HG02970 (cell line): ENCODE results near the gene DAP3.
"Not testable (repeated sequence)": the region's sequence is repeated elsewhere in the genome, so short reads cannot be mapped to it uniquely, and the experiment has no call there.

Experiments
- ATAC-seq: cut with Tn5 transposase; IDR thresholded peaks from one replicate; pipeline ENCODE4 v1.9.1; 2021; ENCODE audit warnings: mild to moderate bottlenecking, moderate library complexity, moderate number of reproducible peaks; ENCODE audit not compliant: unreplicated experiment, low FRiP score

DAP3 gene

GRCh38 chr1:155715056-155715455 lies 26.2 kb downstream of the DAP3 start:
- ATAC-seq = not testable (repeated sequence)

GRCh38 chr1:155715777-155716176 lies 26.9 kb downstream of the DAP3 start:
- ATAC-seq = no peak

GRCh38 chr1:155717041-155717440 lies 28.1 kb downstream of the DAP3 start:
- ATAC-seq = no peak

- ATAC-seq = not testable (repeated sequence)
These were observed 29.7 kb downstream of the DAP3 start for GRCh38 chr1:155718524-155719115.

- no peak for ATAC-seq
These were observed 30.8 kb downstream of the DAP3 start for GRCh38 chr1:155719703-155720102.

- ATAC-seq = no peak
These were observed 36.3 kb downstream of the DAP3 start for GRCh38 chr1:155725142-155725541.

- no peak for ATAC-seq
These were observed 40.4 kb downstream of the DAP3 start for GRCh38 chr1:155729031-155729898.

- no peak for ATAC-seq
These were observed 52.1 kb downstream of the DAP3 start for GRCh38 chr1:155740995-155741394.

GRCh38 chr1:155741908-155742307 lies 53.0 kb downstream of the DAP3 start:
- no peak for ATAC-seq

GRCh38 chr1:155744711-155745283 lies 55.9 kb downstream of the DAP3 start:
- ATAC-seq = no peak

GRCh38 chr1:155745284-155746228 lies 56.7 kb downstream of the DAP3 start:
- ATAC-seq = peak; percentile 86

- ATAC-seq = not testable (repeated sequence)
These were observed 58.7 kb downstream of the DAP3 start for GRCh38 chr1:155747586-155747985.

GRCh38 chr1:155748141-155748540 lies 59.2 kb downstream of the DAP3 start:
- not testable (repeated sequence) for ATAC-seq

GRCh38 chr1:155759017-155759416 lies 70.1 kb downstream of the DAP3 start:
- not testable (repeated sequence) for ATAC-seq

- ATAC-seq = no peak
These were observed 71.2 kb downstream of the DAP3 start for GRCh38 chr1:155759966-155760630.

GRCh38 chr1:155760751-155761475 lies 72.0 kb downstream of the DAP3 start:
- ATAC-seq = no peak

GRCh38 chr1:155761736-155762405 lies 73.0 kb downstream of the DAP3 start:
- ATAC-seq = no peak

- ATAC-seq = not testable (repeated sequence)
These were observed 74.4 kb downstream of the DAP3 start for GRCh38 chr1:155763090-155763815.
